HEK293 (cell line): ENCODE measurements around the gene MGAM2.

Experiments used
- CTCF ChIA-PET: fragments of 350-600 bp; formaldehyde crosslinking; extraction: SDS; loops from one replicate; lab custom pipeline; 2021; ENCODE audit warnings: antibody characterized with exemption; lab: Yijun Ruan, JAX
- POLR2A ChIA-PET: fragments of 300-600 bp; formaldehyde crosslinking; extraction: SDS; loops from one replicate; lab custom pipeline; 2020; ENCODE audit warnings: antibody characterized with exemption, inconsistent platforms; lab: Yijun Ruan, JAX
- H3K27ac ChIP-seq: fragments of 200-500 bp; sonication (Bioruptor generic); 2 replicates; pipeline ENCODE4 v1.5.1; 2014; ENCODE audit warnings: low read depth, low read length, control low read depth, inconsistent platforms; ENCODE audit errors: extremely low read depth
- H3K36me3 ChIP-seq, 2 experiments: fragments of 200-500 bp in 1 of 2; sonication (Bioruptor generic) in 1 of 2; 1 replicate in 1 of 2; 2 replicates in 1 of 2; pipeline ENCODE4 v1.5.1; 2014 to 2017; ENCODE audit warnings: inconsistent platforms in 2 of 2, low read length in 2 of 2; ENCODE audit not compliant: control insufficient read depth in 2 of 2, insufficient read depth in 1 of 2
- H3K4me1 ChIP-seq: fragments of 200-500 bp; sonication (Bioruptor generic); 2 replicates; pipeline ENCODE4 v1.5.1; 2014; ENCODE audit warnings: mild to moderate bottlenecking, low read length, inconsistent platforms; ENCODE audit not compliant: control insufficient read depth, insufficient read depth
- H3K4me3 ChIP-seq: 2 replicates; pipeline ENCODE4 v1.5.1; 2011; ENCODE audit warnings: low read depth, mild to moderate bottlenecking, control low read depth, low read length, moderate library complexity
- H3K9me3 ChIP-seq: fragments of 200-500 bp; sonication (Bioruptor generic); 2 replicates; pipeline ENCODE4 v1.5.1; 2014; ENCODE audit warnings: low read depth, low read length, inconsistent platforms; ENCODE audit not compliant: control insufficient read depth, insufficient read depth
- ELK4 ChIP-seq: IDR thresholded peaks from 2 replicates; pipeline ENCODE4 v1.6.1; 2011; ENCODE audit warnings: mild to moderate bottlenecking, low read depth, low read length, borderline replicate concordance
- GLI4 ChIP-seq: fragments of 450-650 bp; formaldehyde crosslinking; IDR thresholded peaks from 2 replicates; pipeline ENCODE4 v1.5.1; 2016; ENCODE audit warnings: missing biosample characterization, missing genetic modification characterization
- GLIS2 ChIP-seq: fragments of 450-650 bp; formaldehyde crosslinking; IDR thresholded peaks from 2 replicates; pipeline ENCODE4 v1.5.1; 2016; ENCODE audit warnings: missing biosample characterization, missing genetic modification characterization
- PRDM1 ChIP-seq: fragments of 450-650 bp; formaldehyde crosslinking; IDR thresholded peaks from 2 replicates; pipeline ENCODE4; 2016; ENCODE audit warnings: missing biosample characterization, missing genetic modification characterization
- TRIM28 ChIP-seq: IDR thresholded peaks from 2 replicates; pipeline ENCODE4 v1.6.1; 2011; ENCODE audit warnings: low read length, control low read depth, borderline replicate concordance
- ZBTB11 ChIP-seq: fragments of 450-650 bp; formaldehyde crosslinking; conservative IDR thresholded peaks from 2 replicates; pipeline ENCODE4 v1.5.1; 2016; ENCODE audit warnings: low read depth, missing biosample characterization, missing genetic modification characterization
- ZBTB7A ChIP-seq: fragments of 450-650 bp; formaldehyde crosslinking; IDR thresholded peaks from 2 replicates; pipeline ENCODE4 v1.5.1; 2016; ENCODE audit warnings: low read depth, missing biosample characterization, missing genetic modification characterization
- ZFHX2 ChIP-seq: fragments of 450-650 bp; formaldehyde crosslinking; conservative IDR thresholded peaks from 2 replicates; pipeline ENCODE4 v1.5.1; 2016; ENCODE audit warnings: missing biosample characterization, missing genetic modification characterization
- ZFP3 ChIP-seq: fragments of 450-650 bp; formaldehyde crosslinking; IDR thresholded peaks from 2 replicates; pipeline ENCODE4 v1.5.1; 2016; ENCODE audit warnings: low read depth, missing biosample characterization, missing genetic modification characterization
- ZNF138 ChIP-seq: fragments of 450-650 bp; formaldehyde crosslinking; IDR thresholded peaks from 2 replicates; pipeline ENCODE4 v1.5.1; 2016; ENCODE audit warnings: missing biosample characterization, missing genetic modification characterization, borderline replicate concordance
- ZNF24 ChIP-seq: fragments of 450-650 bp; formaldehyde crosslinking; IDR thresholded peaks from 2 replicates; pipeline ENCODE4 v1.5.1; 2016; ENCODE audit warnings: missing biosample characterization, missing genetic modification characterization
- ZNF248 ChIP-seq: fragments of 450-650 bp; formaldehyde crosslinking; IDR thresholded peaks from 2 replicates; pipeline ENCODE4 v1.5.1; 2017; ENCODE audit warnings: missing biosample characterization, missing genetic modification characterization
- ZNF274 ChIP-seq, 2 experiments: fragments of 200-500 bp in 1 of 2; fragments of 450-650 bp in 1 of 2; sonication (Bioruptor generic) in 1 of 2; formaldehyde crosslinking in 1 of 2; IDR thresholded peaks; 2 replicates each; pipeline versions ENCODE4 v1.5.1 to v1.6.1; 2014 to 2016; ENCODE audit warnings: borderline replicate concordance in 1 of 2, inconsistent platforms in 1 of 2, low read length in 1 of 2, missing biosample characterization in 1 of 2, missing genetic modification characterization in 1 of 2
- ZNF292 ChIP-seq: fragments of 450-650 bp; formaldehyde crosslinking; IDR thresholded peaks from 2 replicates; pipeline ENCODE4 v1.5.1; 2016; ENCODE audit warnings: low read depth, missing biosample characterization, missing genetic modification characterization, borderline replicate concordance
- ZNF302 ChIP-seq: fragments of 450-650 bp; formaldehyde crosslinking; IDR thresholded peaks from 2 replicates; pipeline ENCODE4 v1.5.1; 2016; ENCODE audit warnings: missing biosample characterization, missing genetic modification characterization, low read depth
- ZNF341 ChIP-seq: fragments of 450-650 bp; formaldehyde crosslinking; IDR thresholded peaks from 2 replicates; pipeline ENCODE4; 2016; ENCODE audit warnings: low read depth, missing biosample characterization, missing genetic modification characterization
- ZNF510 ChIP-seq: fragments of 450-650 bp; formaldehyde crosslinking; IDR thresholded peaks from 2 replicates; pipeline ENCODE4 v1.5.1; 2018; ENCODE audit warnings: mild to moderate bottlenecking, missing genetic modification characterization, missing biosample characterization; ENCODE audit not compliant: insufficient replicate concordance
- ZNF514 ChIP-seq: fragments of 450-650 bp; formaldehyde crosslinking; IDR thresholded peaks from 2 replicates; pipeline ENCODE4 v1.5.1; 2016; ENCODE audit warnings: missing biosample characterization, missing genetic modification characterization
- ZNF521 ChIP-seq: fragments of 450-650 bp; formaldehyde crosslinking; IDR thresholded peaks from 2 replicates; pipeline ENCODE4 v1.5.1; 2017; ENCODE audit warnings: missing biosample characterization, mild to moderate bottlenecking, missing genetic modification characterization
- ZNF585B ChIP-seq: fragments of 450-650 bp; formaldehyde crosslinking; IDR thresholded peaks from 2 replicates; pipeline ENCODE4 v1.5.1; 2016; ENCODE audit warnings: missing biosample characterization, missing genetic modification characterization
- ZNF626 ChIP-seq: fragments of 450-650 bp; sonication (Bioruptor Pico); formaldehyde crosslinking; IDR thresholded peaks from 2 replicates; pipeline ENCODE4 v1.5.1; 2018; ENCODE audit warnings: missing biosample characterization, missing genetic modification characterization, inconsistent platforms
- ZNF776 ChIP-seq: fragments of 450-650 bp; formaldehyde crosslinking; IDR thresholded peaks from 2 replicates; pipeline ENCODE4 v1.5.0; 2017; ENCODE audit warnings: missing biosample characterization, missing genetic modification characterization, borderline replicate concordance
- TF ChIP-seq, protein P1 (sequence below): fragments of 450-650 bp; formaldehyde crosslinking; optimal IDR thresholded peaks from 2 replicates; pipeline ENCODE3; 2016; ENCODE audit warnings: missing biosample characterization, mild to moderate bottlenecking, missing genetic modification characterization
- TF ChIP-seq, protein P2 (sequence below): fragments of 450-650 bp; formaldehyde crosslinking; IDR thresholded peaks from 2 replicates; pipeline ENCODE4 v1.5.1; 2017; ENCODE audit warnings: missing biosample characterization, missing genetic modification characterization

Gene MGAM2

GRCh38 chr7:142250705-142251104, 139.2 kb downstream of the MGAM2 start:
- no peak overlapping the region for H3K4me3 ChIP-seq
- H3K9me3 ChIP-seq, result no peaks in the 10 kb centered on the region
- CTCF ChIA-PET, result interaction anchor here (0.8 to 1.2 kb wide), 3 partner anchors 48 to 274 kb away, joined by 3 read pairs; no protein-coding TSS in a partner anchor
- H3K4me1 ChIP-seq, result no peaks in the 10 kb centered on the region
- TF ChIP-seq GLIS2 (tag by site-specific recombination) (no peak), ZBTB7A (no peak), ZNF24 (tag by site-specific recombination) (no peak), ZNF521 (tag by site-specific recombination) (no peak), ZNF514 (tag by site-specific recombination) (no peak), ZFHX2 (tag by site-specific recombination) (no peak), ZFP3 (tag by site-specific recombination) (no peak), ZNF302 (tag by site-specific recombination) (no peak), TRIM28 (no peak)
- TF ChIP-seq, protein P1, sequence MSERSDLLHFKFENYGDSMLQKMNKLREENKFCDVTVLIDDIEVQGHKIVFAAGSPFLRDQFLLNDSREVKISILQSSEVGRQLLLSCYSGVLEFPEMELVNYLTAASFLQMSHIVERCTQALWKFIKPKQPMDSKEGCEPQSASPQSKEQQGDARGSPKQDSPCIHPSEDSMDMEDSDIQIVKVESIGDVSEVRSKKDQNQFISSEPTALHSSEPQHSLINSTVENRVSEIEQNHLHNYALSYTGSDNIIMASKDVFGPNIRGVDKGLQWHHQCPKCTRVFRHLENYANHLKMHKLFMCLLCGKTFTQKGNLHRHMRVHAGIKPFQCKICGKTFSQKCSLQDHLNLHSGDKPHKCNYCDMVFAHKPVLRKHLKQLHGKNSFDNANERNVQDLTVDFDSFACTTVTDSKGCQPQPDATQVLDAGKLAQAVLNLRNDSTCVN (tag by site-specific recombination), result no peak
- no peaks in the 10 kb centered on the region for H3K36me3 ChIP-seq
- H3K27ac ChIP-seq, result no peak overlapping the region
- POLR2A ChIA-PET, result no interaction called here

GRCh38 chr7:142257958-142258357, 146.4 kb downstream of the MGAM2 start, which contains the start of gene PRSS58:
PRSS58 (minus strand) TSS chr7:142258058; CDS start chr7:142257707, 351 bp downstream.
- TF ChIP-seq ZNF585B (tag by site-specific recombination), result no peak
- no peak for TF ChIP-seq ZNF341 (tag by site-specific recombination)
- no peak for TF ChIP-seq ZNF292 (tag by site-specific recombination)
- no peak for TF ChIP-seq ZFHX2 (tag by site-specific recombination)
- TF ChIP-seq PRDM1 (tag by site-specific recombination), result no peak
- TF ChIP-seq ZNF138, result no peak
- TF ChIP-seq ELK4, result no peak
- no peak for TF ChIP-seq ZNF514 (tag by site-specific recombination)
- no peak for TF ChIP-seq GLI4 (tag by site-specific recombination)
- no peak for TF ChIP-seq ZNF626 (tag by site-specific recombination)
- no peak for TF ChIP-seq ZNF248 (tag by site-specific recombination)
- TF ChIP-seq, protein P2, sequence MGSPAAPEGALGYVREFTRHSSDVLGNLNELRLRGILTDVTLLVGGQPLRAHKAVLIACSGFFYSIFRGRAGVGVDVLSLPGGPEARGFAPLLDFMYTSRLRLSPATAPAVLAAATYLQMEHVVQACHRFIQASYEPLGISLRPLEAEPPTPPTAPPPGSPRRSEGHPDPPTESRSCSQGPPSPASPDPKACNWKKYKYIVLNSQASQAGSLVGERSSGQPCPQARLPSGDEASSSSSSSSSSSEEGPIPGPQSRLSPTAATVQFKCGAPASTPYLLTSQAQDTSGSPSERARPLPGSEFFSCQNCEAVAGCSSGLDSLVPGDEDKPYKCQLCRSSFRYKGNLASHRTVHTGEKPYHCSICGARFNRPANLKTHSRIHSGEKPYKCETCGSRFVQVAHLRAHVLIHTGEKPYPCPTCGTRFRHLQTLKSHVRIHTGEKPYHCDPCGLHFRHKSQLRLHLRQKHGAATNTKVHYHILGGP (tag by site-specific recombination), result no peak
- TF ChIP-seq ZNF776 (tag by site-specific recombination), result no peak
- no peak for TF ChIP-seq ZNF274 (IDR thresholded peaks at IDR 0.05; ENCODE audit: low read length)
- TF ChIP-seq ZNF274 (tag by site-specific recombination; IDR thresholded peaks at IDR 0.05; ENCODE audit: borderline replicate concordance), result no peak
- TF ChIP-seq ZBTB11 (tag by site-specific recombination), result no peak
- no peak for TF ChIP-seq ZNF510 (tag by site-specific recombination)
- no peak within 1 kb of the TSS for H3K27ac ChIP-seq
- CTCF ChIA-PET, result interaction anchor here (0.6 kb wide), 1 partner anchor 43 kb away, joined by 4 read pairs; no protein-coding TSS in a partner anchor
- H3K4me3 ChIP-seq, result no peak within 1 kb of the TSS
- no peaks in the 10 kb centered on the region for H3K36me3 ChIP-seq
- POLR2A ChIA-PET, result no interaction called here
- no peaks in the 10 kb centered on the region for H3K9me3 ChIP-seq
- no peaks in the 10 kb centered on the region for H3K4me1 ChIP-seq
